Amygdala (tissue), 56 donors: ENCODE data around the gene MAGEA3.
"Not testable (repeated sequence)": the region's sequence is repeated elsewhere in the genome, so short reads cannot be mapped to it uniquely, and the experiment has no call there.

Experiments used
- DNase-seq, 56 donors: peaks; one replicate each; lab custom pipeline; 2025; lab: John Stamatoyannopoulos, UW

MAGEA3 gene, protein sequence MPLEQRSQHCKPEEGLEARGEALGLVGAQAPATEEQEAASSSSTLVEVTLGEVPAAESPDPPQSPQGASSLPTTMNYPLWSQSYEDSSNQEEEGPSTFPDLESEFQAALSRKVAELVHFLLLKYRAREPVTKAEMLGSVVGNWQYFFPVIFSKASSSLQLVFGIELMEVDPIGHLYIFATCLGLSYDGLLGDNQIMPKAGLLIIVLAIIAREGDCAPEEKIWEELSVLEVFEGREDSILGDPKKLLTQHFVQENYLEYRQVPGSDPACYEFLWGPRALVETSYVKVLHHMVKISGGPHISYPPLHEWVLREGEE

DNA sequence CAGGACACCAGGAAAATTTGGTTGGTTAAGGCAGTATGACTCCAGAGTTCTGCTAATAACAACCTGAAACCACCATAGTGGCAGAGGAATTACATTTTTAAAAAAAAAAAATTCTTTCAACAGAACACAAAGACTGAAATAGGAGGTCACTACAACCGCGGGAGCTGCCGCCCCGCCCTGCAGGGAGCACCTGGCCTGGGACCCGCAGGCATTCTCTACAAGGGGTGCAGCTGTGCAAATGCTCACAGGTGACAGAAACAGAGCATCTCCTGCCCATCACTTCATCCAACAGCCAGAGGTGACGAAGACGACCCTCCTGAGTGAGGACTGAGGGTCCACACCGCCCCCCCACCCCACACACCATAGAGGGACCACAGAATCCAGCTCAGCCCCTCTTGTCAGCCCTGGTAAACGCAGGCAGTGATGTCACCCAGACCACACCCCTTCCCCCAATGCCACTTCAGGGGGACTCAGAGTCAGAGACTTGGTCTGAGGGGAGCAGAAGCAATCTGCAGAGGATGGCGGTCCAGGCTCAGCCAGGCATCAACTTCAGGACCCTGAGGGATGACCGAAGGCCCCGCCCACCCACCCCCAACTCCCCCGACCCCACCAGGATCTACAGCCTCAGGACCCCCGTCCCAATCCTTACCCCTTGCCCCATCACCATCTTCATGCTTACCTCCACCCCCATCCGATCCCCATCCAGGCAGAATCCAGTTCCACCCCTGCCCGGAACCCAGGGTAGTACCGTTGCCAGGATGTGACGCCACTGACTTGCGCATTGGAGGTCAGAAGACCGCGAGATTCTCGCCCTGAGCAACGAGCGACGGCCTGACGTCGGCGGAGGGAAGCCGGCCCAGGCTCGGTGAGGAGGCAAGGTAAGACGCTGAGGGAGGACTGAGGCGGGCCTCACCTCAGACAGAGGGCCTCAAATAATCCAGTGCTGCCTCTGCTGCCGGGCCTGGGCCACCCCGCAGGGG, at the start of gene MAGEA3:
MAGEA3 (plus strand) TSS at position 843 of the 980 bp plus-strand sequence. CDS start 2,039 bp downstream, outside the sequence.
- not testable (repeated sequence) for DNase-seq

DNA sequence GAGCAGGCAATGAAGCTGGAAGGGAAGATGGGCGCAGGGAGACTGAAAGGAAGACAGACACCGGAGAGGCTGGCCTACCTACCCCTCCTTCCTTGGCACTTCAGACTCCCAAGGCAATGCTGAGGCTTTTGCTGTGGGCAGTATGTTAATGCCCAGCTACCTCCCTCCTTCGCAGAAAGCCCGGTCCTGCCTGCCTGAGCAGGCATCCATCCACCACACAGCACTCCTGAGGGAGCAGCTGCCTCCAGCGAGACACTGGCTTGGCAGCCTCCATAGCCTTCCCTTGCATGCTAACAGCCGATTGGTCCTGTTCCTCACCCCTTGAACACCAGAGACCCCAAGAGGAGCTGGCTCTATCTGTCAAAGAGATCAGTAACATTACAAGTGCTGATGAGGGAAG, 46.5 kb upstream of the MAGEA3 start:
- DNase-seq: no peak

DNA sequence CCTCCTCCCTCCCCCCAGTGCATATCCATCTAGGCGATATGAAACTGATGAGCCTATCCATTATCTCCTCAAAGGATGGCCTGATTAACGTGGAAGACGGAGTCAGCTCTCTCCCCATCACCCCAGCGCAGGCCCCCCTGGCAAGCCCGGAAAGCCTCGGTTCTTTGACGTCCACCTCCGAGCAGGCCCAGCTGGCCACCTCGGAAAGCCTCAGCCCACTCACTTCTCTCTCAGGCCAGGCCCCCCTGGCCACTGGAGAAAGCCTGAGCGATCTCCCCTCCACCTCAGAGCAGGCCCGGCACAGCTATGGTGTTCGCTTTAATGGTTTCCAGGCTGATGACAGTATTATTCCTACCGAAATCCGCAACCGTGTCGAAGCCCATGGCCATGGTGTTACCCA, 46.1 kb upstream of the MAGEA3 start:
- DNase-seq: no peak

DNA sequence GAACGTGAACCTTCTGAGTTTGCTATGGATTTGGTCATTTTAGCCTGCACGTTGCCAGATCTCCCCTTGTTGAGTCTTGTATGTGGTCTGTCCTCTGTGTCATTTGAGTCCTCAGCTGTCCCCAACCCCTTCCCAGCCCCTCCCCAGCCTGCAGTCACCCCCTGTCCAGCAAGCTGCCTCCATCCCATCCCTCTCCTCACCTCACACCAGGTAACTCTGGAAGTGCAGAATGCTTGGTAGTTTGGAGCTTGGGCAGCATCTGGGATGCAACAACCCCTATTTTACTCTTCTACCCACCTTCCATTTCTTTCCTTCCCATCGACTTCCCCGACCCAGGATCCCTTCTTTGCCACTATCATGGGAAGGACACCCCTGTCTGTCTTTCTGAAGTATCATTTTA, 42.5 kb upstream of the MAGEA3 start:
- DNase-seq: no peak

DNA sequence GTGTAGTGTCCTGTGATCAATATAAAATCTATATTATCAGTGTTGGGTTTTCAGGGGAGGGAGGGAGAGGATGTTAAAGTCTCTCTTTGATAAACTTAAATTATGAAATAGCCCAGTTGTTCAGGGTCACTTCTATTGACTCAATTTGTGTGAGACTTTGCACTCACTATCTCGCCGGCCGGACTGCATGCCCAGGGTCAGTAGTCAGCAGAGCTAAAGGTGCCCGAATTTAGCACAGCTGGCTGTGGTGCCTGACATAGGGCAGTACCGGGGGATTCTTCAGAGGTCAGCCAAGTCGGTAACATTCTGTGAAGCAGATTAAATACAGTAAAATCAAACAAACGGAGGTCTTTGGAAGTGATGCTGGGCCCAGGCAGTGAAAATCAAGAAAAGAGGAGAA, 41.7 kb upstream of the MAGEA3 start:
- no peak for DNase-seq

DNA sequence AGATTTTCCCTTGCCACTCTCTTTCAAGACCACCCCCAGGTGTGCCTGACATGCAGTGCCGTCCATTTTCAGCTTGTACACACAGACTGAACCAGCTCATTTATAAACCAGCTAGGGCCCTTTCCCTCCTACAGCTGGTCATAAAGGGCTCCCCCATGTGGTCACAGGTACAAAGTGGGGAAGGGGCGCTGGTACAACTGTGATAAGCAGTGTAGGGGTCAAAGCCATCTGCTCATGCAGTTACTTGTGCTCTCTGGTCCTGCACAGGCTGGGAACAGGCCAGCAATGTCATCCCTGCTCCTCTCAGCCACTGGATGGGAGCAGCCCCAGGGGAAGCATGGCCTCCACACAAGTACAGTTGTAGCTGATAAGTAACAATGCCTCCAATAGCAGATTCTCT, 40.3 kb upstream of the MAGEA3 start:
- DNase-seq: no peak

DNA sequence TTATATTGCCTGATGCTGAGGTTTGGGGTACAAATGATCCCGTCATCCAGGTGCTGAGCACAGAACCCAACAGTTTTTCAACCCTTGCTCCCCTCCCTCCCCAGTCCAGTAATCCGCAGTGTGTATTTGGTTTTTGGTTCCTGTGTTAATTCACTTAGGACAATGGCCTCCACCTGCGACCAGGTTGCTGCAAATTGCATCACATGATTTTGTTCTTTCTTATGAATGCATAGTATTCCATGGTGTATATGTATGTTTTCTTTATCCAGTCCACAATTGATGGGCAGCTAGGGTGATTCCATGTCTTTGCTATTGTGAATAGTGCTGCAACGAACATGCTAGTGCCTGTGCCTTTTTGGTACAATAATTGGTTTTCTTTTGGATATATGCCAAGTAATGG, 35.5 kb upstream of the MAGEA3 start:
- DNase-seq: no peak

DNA sequence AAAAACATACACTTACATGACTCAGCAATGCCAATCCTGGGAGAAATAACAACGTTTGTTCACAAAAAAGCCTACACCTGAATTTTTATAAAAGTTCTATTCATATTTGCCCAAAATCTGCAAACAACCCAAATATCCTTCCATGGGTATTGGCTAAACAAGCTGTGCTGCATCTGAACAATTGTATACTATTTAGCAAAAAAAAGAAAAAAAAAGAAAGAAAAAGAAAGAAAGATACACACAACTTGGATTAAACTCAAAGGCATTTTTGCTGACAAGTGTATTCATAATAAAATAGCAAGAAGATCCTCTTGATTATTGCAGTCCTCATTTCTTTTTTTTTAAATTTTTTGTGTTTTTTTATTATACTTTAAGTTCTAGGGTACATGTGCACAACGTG, 24.5 kb upstream of the MAGEA3 start:
- no peak for DNase-seq

DNA sequence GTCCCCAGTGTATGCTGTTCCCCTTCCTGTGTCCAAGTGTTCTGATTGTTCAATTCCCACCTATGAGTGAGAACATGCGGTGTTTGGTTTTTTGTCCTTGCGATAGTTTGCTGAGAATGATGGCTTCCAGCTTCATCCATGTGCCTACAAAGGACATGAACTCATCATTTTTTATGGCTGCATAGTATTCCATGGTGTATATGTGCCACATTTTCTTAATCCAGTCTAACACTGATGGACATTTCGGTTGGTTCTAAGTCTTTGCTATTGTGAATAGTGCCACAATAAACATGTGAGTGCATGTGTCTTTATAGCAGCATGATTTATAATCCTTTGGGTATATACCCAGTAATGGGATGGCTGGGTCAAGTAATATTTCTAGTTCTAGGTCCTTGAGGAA, 23.9 kb upstream of the MAGEA3 start:
- DNase-seq: not testable (repeated sequence)

DNA sequence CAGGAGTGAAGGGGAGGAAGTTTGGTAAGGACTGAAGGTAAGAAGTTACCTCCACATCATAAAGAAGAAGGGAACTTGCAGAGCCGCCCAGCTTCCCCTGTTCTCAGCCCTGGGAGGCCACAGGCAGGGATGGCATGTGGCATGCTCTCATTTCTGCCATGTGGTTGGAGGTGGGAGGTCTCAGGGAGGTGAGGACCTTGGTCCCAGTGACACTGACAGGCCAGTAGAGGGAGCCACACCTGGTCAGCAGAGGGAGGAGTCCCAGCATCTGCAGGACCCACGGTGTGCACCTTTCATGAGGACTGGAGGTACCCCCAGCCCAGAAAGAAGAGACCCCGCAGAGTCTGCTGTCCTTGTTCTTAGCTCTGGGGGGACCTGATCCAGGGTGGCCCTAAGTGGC, 17.6 kb upstream of the MAGEA3 start:
- not testable (repeated sequence) for DNase-seq

DNA sequence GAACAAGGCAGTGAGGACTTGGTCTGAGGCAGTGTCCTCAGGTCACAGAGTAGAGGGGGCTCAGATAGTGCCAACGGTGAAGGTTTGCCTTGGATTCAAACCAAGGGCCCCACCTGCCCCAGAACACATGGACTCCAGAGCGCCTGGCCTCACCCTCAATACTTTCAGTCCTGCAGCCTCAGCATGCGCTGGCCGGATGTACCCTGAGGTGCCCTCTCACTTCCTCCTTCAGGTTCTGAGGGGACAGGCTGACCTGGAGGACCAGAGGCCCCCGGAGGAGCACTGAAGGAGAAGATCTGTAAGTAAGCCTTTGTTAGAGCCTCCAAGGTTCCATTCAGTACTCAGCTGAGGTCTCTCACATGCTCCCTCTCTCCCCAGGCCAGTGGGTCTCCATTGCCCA, 1.8 kb downstream of the MAGEA3 start:
- not testable (repeated sequence) for DNase-seq

DNA sequence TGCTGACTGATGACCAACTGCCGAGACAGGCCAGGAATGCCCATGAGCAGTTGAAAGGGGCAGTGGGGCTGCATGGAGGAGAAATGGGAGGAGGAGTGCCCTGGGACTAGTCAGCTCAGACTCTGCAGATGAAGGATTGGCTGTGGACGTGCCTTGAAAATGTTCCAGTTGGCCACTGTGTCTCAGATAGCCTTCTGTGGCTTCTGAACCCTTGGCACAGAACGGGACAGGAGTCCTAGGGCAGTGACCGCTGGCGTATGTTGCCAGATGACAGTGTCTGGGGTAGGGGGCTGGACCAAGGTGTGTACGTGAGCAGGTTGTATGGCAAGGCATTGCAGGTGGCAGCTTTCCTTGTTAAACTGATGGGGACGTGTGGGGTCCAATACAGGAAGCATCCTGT, 7.9 kb downstream of the MAGEA3 start:
- not testable (repeated sequence) for DNase-seq

DNA sequence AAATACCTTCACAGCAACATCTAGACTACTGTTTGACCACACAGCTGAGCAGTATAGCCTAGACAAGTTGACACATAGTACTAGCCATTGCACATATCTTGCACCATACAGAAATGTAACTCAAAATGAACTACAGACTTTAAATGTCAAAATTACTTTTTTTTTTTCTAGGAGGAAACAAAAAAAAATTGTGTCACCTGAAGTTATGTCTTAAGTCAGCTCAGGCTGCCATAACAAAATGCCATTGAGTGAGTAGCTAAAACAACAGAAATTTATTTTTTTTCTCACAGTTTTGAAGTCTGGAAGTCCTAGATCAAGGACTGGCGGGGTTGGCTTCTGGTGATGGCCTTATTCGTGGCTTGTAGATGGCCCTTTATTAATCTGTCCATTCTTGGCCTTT, 10.6 kb downstream of the MAGEA3 start, which contains the start of gene CSAG2:
CSAG2 (minus strand) TSS at position 101 of the 400 bp plus-strand sequence. CDS start 161 bp downstream, outside the sequence.
- not testable (repeated sequence) for DNase-seq

DNA sequence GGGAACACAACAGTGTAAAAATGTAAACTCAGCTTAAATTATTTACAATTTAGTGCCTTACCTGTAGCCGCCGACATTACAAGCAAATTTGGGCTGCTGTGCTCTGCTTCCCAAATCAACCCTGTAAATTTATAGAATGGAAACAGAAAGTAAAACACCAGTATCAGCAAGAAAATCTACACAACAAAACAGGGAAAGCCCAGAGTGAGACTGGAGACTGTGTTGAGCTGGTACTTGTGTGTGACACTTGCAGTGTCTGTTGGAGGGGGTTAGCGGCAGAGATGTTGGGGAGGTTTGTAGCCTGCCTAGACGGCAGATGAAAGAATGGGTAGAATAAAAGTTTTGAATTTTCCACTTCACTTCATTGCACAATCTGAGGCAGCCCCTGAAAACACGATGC, 14.6 kb downstream of the MAGEA3 start:
- not testable (repeated sequence) for DNase-seq

DNA sequence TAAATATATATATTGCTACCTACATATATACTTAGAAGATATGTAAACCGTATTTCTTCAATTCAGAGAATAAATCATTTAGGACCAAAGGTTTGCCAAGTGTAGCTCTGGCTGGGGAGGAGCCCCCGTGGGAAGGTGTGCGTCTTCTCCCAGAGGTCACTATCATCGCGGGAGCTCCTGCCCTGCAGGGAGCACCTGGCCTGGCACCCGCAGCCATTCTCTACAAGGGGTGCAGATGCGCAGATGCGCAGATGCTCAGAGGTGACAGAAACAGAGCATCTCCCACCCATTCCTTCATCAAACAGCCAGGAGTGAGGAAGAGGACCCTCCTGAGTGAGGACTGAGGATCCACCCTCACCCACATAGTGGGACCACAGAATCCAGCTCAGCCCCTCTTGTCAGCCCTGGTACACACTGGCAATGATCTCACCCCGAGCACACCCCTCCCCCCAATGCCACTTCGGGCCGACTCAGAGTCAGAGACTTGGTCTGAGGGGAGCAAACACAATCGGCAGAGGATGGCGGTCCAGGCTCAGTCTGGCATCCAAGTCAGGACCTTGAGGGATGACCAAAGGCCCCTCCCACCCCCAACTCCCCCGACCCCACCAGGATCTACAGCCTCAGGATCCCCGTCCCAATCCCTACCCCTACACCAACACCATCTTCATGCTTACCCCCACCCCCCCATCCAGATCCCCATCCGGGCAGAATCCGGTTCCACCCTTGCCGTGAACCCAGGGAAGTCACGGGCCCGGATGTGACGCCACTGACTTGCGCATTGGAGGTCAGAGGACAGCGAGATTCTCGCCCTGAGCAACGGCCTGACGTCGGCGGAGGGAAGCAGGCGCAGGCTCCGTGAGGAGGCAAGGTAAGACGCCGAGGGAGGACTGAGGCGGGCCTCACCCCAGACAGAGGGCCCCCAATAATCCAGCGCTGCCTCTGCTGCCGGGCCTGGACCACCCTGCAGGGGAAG, 15.5 kb downstream of the MAGEA3 start, which contains the start of gene MAGEA2B:
MAGEA2B (plus strand) TSS at position 814 of the 973 bp plus-strand sequence. CDS start 2,479 bp downstream, outside the sequence.
- not testable (repeated sequence) for DNase-seq

DNA sequence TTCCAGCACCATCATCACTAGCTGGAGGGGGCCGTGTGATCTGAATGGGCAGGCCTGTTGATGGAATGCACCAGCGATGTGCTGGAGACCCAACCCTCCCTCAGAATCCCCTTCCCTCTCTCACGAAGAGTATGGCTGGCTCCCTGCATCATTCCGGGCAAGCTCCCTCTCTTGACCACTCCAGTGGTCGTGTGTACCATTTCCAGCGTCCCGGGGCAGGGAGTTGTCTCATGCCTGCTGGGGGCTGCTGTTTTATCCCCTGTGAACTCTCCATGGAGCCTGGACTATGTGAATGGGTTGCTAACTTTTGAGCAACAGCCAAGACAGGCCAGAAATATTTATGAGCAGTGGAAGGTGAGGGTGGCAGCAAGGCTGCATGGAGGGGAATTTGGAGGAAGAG, 26.8 kb downstream of the MAGEA3 start:
- DNase-seq: no peak

DNA sequence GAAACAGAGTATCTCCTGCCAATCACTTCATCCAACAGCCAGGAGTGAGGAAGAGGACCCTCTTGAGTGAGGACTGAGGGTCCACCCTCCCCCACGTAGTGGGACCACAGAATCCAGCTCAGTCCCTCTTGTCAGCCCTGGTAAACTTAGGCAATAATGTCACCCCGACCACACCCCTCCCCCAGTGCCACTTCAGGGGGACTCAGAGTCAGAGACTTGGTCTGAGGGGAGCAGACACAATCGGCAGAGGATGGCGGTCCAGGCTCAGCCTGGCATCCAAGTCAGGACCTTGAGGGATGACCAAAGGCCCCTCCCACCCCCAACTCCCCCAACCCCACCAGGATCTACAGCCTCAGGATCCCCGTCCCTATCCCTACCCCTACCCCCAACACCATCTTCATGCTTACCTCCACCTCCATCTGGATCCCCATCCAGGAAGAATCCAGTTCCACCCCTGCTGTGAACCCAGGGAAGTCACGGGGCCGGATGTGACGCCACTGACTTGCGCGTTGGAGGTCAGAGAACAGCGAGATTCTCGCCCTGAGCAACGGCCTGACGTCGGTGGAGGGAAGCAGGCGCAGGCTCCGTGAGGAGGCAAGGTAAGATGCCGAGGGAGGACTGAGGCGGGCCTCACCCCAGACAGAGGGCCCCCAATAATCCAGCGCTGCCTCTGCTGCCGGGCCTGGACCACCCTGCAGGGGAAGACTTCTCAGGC, 34.8 kb downstream of the MAGEA3 start, which contains the start of the genes CSAG1 and MAGEA12:
CSAG1 (minus strand) TSS at position 461 of the 715 bp plus-strand sequence. CDS start 1,261 bp downstream, outside the sequence.
MAGEA12 (plus strand) TSS at position 497 of the 715 bp plus-strand sequence. CDS start 2,405 bp downstream, outside the sequence.
- DNase-seq: no peak

DNA sequence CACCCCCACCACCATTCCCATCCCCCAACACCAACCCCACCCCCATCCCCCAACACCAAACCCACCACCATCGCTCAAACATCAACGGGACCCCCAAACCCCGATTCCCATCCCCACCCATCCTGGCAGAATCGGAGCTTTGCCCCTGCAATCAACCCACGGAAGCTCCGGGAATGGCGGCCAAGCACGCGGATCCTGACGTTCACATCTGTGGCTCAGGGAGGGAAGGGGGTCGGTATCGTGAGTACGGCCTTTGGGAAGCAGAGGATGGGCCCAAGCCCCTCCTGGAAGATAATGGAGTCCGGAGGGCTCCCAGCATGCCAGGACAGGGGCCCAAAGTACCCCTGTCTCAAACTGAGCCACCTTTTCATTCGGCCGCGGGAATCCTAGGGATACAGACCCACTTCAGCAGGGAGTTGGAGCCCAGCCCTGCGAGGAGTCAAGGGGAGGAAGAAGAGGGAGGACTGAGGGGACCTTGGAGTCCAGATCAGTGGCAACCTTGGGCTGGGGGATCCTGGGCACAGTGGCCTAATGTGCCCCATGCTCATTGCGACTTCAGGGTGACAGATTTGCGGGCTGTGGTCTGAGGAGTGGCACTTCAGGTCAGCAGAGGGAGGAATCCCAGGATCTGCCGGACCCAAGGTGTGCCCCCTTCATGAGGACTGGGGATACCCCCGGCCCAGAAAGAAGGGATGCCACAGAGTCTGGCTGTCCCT, 35.7 kb downstream of the MAGEA3 start:
- not testable (repeated sequence) for DNase-seq
